ENCODE measurements around the gene ATP6V0A1.

DNA sequence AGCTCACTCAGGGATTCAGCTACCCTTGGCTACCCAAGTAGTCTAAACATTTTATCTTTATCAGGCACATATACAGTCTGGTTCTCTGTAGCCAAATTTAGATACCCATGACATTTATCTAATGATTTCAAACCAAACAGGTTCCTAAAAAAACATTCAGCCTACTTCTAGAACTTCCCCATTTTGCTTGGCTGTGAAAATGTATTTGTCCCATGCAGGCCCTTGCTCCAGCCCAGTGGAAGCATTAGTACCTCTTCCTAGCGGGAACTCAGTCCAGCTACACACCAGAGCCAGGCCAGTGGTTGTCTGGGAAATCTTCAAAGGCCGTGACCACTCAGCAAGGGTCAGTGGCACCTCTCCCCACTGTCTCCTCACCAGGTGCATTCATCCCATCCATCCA, 51.2 kb downstream of the ATP6V0A1 start:
- TF ChIP-seq GATA2 (IDR thresholded peaks at IDR 0.05; ENCODE audit: low read depth, low read length) = no peak
- no peak for TF ChIP-seq GATA3 (IDR thresholded peaks at IDR 0.05; ENCODE audit: low read depth, low read length)

All from SH-SY5Y (cell line).